Astrocyte of the hippocampus (primary cell): ENCODE results near the gene MSX2.

Experiments used
- DNase-seq: peaks from one replicate; pipeline ENCODE4 v3.0.0; 2011; ENCODE audit warnings: low read depth, low spot score

MSX2 gene

DNA sequence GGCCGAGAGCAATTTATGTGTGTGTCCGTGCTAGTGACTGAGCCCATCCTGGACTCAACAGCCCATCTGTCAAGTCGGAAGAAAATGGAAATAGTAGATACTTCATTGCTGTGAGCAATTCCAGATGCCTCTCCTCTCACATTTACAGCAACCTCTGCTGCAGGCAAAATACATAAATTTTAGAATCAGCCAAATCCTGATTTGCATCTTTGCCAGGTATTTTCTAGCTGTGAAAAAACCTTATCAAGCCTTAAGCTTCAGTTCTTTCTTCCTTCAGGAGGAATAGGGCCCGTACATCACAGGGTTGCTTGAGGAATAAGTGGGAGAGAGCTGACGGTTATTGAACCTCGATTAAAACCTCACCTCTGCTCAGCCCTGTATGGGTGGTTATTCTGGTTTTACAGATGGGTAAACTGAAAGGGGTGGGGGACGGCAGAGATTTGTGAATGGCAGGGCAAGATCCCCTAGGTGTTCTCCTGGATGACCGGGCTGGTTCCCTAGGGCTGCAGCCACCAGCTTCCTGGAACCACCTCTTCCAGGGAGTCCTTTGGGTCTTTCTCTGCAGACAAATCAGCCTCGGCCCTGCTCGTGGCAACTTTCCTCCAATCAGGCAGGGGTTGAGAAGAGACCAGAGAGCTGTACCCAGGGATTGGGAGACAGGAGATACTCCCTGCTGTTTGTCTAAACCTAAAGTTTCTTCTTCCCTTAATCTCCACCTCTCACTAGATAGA lies 5.3 kb upstream of the MSX2 start:
- no peak for DNase-seq

DNA sequence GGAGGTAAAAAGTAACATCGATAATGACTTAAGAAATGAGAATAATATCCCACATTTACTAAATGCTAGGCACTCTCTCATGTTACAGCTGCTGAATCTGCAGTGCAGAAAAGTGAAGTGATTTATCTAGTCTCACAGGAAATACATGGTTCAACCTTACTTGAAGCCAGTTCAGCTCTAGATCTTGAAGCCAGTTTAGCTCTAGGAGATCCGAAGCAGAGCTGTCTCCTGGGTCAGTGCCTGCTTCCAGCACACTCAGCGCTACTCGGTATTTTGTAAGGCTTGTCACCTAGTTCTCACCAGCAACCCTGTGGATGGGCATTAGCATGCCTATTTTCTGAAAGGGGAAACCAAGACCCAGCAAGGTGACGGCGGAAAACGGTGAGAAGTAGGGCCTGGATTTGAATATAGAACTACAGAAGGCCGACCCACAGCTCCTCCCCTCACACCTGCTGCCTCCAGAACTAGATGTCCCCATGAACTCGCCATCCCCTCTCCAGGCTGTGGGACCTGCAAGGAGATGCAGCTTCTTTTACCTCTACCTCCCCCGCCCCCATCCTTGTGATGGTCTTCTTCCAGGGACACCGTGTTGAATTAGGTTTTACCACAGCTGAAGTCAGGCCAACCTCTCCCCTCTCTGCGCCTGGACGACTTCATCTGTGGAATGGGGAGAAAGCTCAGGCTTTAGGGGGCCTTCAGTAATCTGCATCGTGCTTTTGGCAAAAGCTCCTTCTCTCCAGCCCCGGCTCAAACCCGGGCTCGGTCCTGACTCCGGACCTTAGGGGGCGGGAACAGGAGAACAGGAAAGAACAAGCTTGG lies 4.4 kb upstream of the MSX2 start:
- DNase-seq, result no peak

- DNase-seq, result no peak
Measured at GRCh38 chr5:174720612-174721529, 3.5 kb upstream of the MSX2 start.

DNA sequence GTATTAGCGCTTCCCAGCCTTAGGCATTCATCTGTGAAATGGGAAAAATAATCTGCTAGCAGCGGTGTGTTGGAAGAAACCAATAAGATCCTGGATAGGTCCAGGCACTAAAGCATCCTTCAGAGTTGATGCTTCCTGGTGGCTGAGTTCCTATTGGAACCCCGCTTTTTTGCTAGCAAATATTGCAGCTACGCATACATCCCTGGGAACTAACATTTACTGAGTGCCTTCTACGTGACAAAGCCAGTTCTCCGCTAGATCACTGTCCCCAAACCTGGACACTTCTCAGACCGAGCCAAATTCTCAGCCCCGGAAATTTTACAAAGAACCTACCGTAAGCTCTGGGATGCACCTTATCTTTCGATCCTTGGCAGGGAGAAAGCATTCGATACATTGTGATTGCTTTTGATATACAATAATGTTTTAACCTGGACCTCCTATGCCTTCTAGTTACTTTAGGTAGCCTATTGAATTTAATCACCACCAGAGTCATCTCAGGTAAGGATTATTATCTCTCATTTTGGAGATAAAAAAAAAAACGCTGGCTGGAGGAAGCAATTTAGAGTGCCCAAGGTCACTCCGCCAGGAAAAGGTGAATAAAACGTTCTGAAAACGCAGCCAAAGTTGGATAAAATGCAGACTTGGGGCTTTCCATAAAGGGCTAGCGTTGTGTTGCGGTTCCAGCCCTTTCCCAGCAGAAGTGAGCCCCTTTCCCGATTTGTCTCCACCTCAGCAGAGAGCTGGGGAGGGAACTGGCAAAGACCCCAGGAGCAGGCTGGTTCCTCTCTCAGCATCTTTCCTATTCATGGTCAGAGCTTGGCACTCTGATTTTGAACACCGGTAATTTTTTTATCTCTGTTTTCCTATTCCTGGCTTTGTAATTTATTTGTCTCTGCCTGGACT lies 2.6 kb upstream of the MSX2 start:
- no peak for DNase-seq

DNA sequence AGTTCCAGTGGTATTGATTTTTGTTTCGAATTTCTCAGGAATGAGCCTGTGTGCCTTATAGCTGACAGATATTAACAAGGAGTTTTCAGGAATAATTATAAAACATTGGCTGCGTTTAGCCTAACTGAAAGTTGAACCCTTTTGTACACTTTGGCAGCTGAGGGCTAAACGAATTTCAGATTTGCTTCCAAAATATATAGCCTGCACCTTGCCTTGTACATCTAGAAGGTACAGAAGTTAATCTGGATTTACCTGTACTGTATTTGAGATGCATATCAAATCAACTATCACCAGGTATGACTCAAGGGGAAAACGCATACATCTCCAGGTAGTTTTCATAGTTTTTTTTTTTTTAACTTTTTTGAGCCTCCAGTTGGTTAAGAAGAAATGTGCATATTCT lies 1.9 kb upstream of the MSX2 start:
- no peak for DNase-seq

GRCh38 chr5:174723315-174723978 lies 935 bp upstream of the MSX2 start:
- DNase-seq, result no peak

DNA sequence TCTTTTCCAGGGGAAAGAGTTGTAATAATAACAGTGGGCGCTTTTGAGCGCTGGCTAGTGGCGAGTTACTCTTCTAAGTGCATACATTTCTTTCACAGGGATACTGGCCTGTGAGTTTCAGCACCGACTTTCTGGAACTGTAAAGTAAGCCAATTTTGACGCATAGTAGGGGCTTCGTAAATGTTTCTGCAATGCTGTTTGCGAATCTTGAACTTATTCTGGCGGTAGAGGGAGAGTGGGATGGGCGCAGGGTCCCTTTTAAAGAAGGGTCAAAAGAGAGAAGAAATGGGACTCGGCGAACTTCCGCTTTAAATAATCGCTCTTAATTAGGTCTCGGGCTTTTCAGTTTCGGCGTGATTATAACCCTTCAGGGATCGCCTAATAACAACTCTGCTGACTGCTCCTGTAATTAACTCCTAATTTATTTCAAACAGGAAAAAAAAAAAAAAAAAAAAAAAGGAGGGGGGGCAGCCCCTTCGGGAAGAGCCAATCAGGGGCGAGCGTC lies 351 bp upstream of the MSX2 start:
- peak; percentile 43 for DNase-seq

GRCh38 chr5:174725261-174725990 lies 1.0 kb downstream of the MSX2 start:
- DNase-seq, result no peak

DNA sequence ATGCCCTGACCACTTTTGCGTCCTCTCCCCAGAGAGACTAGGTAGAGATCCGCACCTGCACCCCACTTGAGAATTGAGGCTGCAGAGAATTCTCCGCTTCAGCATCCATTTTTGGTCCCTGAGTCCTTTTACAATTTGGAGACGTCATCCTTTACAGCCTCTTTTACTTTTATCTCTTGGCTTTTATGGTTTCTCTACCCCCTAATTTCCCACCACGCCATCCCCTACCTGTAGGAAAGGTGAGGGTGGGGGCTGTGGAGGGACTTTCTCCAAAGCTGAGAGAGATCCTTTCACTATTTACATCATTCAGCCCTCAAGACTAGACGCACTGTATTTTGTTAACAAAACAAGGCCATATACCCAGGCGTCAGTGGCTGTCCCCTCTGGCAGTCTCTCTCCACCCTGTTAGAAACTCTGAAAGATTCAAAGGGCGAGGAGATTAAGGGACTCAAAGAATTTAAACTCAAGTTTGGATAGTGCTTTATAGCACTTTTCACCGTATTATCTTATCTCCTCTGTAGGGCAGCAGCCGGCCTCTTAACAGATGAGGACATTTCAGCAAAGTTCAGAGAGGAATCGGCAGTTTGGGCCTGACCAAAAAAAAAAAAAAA lies 1.7 kb downstream of the MSX2 start:
- DNase-seq, result no peak

DNA sequence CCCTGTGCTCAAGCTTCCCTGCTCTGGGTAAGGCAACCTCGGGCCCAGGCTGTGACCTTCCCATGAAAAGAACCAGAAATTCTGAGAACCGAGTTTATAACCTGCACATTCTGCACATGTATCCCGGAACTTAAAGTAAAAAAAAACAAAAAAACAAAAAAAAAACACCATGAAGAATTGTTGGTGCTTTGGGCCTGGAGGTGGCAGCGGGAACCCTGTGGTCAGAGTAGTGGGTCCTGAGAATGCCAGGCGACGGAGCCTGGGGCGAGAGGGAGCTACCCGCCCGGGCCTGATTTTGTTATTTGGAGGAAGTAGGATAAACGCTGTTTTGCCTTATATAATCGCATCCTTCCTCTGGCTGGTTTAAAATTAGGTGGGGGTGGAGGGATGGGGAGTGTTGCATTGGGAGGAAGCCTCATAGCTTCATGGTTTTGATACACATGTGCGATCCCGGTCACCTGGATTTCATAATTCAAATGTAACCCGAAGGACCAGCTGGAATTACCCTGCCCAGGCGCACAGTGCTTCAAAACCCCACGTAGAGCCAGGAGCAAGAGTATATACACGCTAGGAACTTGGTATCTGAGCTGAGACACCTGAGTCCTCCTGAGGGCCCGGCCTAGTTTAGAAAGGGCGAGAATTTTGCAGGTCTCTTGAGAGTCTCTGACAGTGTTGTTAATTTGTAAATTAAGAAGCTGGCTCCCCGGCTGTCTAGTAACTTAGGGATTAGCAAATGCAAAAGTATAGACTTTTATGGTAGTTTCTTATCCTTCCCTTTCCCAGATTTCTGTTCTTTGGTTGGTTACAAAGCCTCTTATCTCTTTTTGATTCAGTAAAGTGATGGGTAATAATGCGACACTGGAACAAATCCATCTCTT lies 2.8 kb downstream of the MSX2 start:
- DNase-seq, result no peak

DNA sequence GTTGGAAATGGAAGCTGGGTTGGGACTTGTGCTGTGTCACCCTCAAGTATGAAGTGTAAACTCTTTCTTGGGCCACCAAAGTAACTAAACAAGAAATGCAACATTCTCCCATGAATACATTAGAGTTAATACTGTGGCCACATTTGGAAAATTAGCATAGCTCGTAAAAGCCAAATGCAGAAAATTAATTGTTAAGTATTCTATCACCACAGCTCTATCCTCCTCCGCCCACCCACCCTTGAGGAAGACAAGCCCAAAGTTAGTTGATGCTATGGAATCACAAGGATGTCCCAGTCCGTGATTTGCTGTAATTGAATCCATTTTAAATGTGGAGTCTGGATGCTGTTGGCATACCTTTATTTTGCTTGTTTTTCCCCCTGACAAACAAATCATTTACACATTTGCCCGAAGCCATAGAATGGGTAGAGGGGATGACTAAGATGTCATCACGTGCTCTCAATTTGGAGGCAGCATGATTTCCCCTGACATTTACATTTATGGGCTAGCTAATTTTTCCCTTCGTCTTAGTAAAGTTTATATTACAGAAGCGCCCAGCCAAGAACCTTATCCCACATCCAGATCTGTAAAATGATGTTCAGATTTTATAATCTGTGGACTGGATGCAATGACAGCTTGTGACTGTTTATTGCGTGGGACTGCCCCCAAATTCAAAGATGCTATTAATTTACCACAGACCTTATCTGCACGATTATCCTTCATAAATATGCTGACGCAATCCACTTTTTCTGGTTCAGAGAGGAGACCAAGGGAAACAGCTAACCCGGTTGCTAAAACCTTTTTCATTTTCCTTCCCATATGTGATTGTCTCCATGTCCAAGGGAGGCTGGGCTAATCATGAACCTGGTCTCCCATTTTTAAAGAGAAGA lies 3.7 kb downstream of the MSX2 start:
- no peak for DNase-seq

- no peak for DNase-seq
Measured at GRCh38 chr5:174729075-174729680, 4.8 kb downstream of the MSX2 start.

GRCh38 chr5:174731214-174732035 lies 7.0 kb downstream of the MSX2 start:
- no peak for DNase-seq

GRCh38 chr5:174732036-174733020 lies 7.9 kb downstream of the MSX2 start:
- DNase-seq, result no peak
